GM13976 (cell line): ENCODE measurements around the gene FMNL2.

Source experiments
- DNase-seq: peaks from one replicate; pipeline ENCODE4 v3.0.0; 2012; ENCODE audit warnings: low spot score
- CTCF ChIP-seq: IDR thresholded peaks from 2 replicates; pipeline ENCODE4 v1.5.1; 2012; ENCODE audit warnings: borderline replicate concordance, mild to moderate bottlenecking; ENCODE audit not compliant: insufficient read depth; ENCODE audit errors: extremely low read depth, missing control alignments, control extremely low read depth
- in situ Hi-C: fragments of 300-500 bp; cut with MboI; formaldehyde crosslinking; loops from one replicate; pipeline ENCODE4 v1.12.0; 2022; ENCODE audit warnings: low sequenced_read_pairs, mixed read lengths, inconsistent platforms; ENCODE audit not compliant: unreplicated experiment

FMNL2 gene

DNA sequence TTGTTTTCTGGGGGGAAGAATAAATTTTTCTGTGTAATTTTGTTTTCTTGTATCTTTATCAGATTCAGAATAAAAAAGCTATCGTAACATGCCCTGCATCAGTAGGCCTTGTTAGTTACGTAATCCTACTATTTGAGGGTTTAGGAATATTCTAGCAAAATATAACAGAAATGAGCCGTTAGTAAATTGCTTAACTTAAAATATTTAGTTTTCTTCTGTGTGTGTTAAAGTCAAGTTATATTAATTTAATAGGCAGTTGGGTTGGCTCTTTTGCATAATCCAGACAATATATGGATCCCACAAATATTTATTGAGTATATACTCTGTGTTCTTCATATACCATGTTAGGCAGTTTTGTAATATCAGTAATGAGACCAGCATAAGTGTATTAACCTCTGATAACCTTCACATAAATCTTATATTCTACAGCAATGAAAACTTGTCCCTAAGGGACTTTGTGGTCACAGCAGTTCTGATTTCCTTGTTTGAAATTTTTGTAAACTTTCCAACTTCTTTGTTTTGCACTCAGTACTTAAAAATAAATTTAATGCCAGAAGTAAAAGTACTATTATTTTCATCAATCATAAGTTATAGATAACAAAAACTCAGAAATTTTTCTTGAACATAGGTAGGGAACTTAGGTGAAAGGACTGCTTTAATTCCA lies 151.9 kb downstream of the FMNL2 start:
- in situ Hi-C loops, result no loop called here
- no peak for TF ChIP-seq CTCF
- DNase-seq, result no peak

GRCh38 chr2:152488075-152488474 lies 153.1 kb downstream of the FMNL2 start:
- no peak for TF ChIP-seq CTCF
- no peak for DNase-seq

DNA sequence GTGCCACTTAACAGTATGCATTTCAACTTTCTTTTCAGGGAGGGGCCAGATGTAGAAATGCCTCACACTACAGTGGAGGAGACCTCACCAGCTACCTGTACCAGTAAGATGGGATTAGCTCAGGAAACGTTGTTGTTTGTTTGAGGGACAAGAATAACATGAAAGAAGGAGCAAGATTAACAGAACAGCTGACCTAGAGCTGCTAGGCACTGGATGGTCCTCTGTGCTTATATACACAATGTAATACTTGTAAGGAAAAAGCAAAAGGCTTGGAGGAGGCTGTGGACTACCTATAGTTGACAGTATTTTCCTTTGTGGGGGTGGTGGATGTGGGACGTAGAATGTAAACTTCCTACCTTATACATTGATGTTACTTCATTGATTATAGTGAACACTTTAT lies 154.4 kb downstream of the FMNL2 start:
- in situ Hi-C loops, result no loop called here
- no peak for DNase-seq
- no peak for TF ChIP-seq CTCF

More at GRCh38 chr2:152488075-152488474, 153.1 kb downstream of the FMNL2 start:
- in situ Hi-C loops, result no loop called here

DNA sequence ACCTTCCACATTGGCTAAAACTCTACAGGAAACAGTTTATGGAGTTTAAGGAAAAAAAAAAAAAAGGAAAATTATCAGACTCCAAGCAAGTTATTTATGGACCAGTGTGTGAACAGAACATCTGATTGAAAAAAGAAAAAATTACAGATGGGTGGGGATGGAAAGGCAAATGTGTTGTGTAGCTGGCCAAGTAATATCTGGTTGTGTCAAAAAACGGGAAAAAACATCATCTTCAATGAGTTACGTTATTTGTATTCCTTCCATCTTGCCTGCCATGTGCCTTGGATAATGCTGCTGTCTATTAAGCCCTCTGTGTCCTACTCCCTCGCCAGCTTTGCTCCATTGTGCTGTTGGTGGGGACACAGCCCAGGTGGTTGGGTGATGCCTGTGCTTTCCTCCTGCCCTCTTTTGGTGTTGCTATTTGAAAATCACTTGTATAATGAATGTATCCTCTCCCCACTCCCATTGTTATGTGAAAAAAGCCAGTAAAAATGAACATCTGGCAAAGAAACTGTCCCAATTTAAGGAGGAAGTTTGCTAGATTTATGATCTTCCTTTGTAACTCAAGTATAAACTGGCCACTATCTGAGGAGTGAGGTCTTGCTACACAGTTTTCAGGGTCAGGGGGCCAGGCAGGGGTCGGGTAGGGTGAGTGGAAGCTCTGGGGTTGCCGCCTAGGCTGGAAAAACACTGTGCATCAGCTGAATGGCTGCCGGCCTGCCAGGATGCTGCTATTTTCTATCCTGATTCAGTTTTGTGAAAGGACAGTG lies 155.9 kb downstream of the FMNL2 start:
- in situ Hi-C loops, result no loop called here
- no peak for TF ChIP-seq CTCF
- DNase-seq, result no peak

DNA sequence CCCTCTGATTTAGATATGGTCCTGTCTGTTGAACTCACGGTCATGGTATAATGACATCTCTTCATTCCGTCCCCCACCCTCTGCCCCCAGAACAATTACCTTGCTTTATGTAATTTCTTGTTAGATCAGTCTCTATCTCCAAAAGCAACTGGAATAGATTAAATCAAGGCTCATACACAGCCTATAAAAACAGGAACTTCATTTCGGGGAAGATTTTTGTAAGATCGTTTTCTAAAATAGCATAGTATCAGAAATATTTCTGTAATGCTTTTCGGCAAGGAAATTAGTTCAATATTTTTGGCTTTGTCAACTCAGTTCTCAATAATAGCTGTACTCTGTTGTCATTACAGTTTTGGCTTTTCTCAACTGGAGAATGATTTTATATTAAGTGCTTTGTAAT lies 157.2 kb downstream of the FMNL2 start:
- no peak for DNase-seq
- in situ Hi-C loops, result no loop called here
- no peak for TF ChIP-seq CTCF

DNA sequence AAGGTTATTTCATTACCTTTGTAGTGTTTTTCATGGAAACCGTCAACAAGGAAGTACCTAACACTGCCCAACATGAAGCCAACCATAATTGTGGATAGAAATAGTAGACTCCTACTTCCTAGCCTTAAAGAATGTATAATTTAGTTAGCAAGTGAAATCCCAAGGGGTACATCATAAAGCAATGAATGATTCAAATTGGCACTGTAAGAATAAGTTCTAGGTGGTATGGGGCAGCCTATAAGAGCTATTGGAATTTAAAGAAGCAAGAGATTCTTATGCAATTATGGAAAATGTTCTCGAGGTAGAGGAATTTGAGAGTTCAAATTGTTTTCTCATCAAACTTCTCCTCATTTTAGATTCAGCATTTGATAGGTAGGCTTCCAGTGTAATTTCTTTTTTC lies 157.9 kb downstream of the FMNL2 start:
- no peak for DNase-seq
- in situ Hi-C loops, result no loop called here
- TF ChIP-seq CTCF, result no peak
